ENCODE results near the gene MYH3.

- TF ChIP-seq CTCF (IDR thresholded peaks at IDR 0.05) = no peak
- TF ChIP-seq POLR2A (IDR thresholded peaks at IDR 0.05) = no peak
- TF ChIP-seq EP300 (IDR thresholded peaks at IDR 0.05) = no peak
Observed at GRCh38 chr17:10666906-10667305, 9.8 kb upstream of the MYH3 start.
